Right forelimb (tissue), 1 donor: ENCODE results near the gene PPP5C.
"Not testable (repeated sequence)": the region's sequence is repeated elsewhere in the genome, so short reads cannot be mapped to it uniquely, and the experiment has no call there.

Experiments
- DNase-seq: peaks from one replicate; pipeline ENCODE4 v3.0.0-alpha.2; 2018

Gene PPP5C

GRCh38 chr19:46346821-46347571 lies at the start of gene PPP5C:
Gene PPP5C, plus strand, starts transcription at chr19:46347087. Its CDS starts 10 bp downstream, at chr19:46347097.
- DNase-seq = peak; percentile 94

- peak; percentile 94 for DNase-seq
These were observed 49.0 kb upstream of the PPP5C start for GRCh38 chr19:46297700-46298478.

- no peak for DNase-seq
These were observed 48.3 kb upstream of the PPP5C start for GRCh38 chr19:46298479-46299003.

GRCh38 chr19:46299004-46299509 lies 47.8 kb upstream of the PPP5C start:
- DNase-seq = peak; percentile 100

- no peak for DNase-seq
These were observed 47.2 kb upstream of the PPP5C start for GRCh38 chr19:46299695-46300094.

- DNase-seq = no peak
These were observed 43.6 kb upstream of the PPP5C start for GRCh38 chr19:46303322-46303690.

GRCh38 chr19:46303691-46304397 lies 43.0 kb upstream of the PPP5C start:
- DNase-seq = peak; percentile 73

- DNase-seq = no peak
These were observed 40.4 kb upstream of the PPP5C start for GRCh38 chr19:46306501-46306900.

- no peak for DNase-seq
These were observed 38.4 kb upstream of the PPP5C start for GRCh38 chr19:46308510-46308909.

- DNase-seq = no peak
These were observed 37.8 kb upstream of the PPP5C start for GRCh38 chr19:46309056-46309455.

GRCh38 chr19:46311444-46311843 lies 35.4 kb upstream of the PPP5C start:
- DNase-seq = no peak

GRCh38 chr19:46313540-46314469 lies 33.1 kb upstream of the PPP5C start:
- DNase-seq = not testable (repeated sequence)

- DNase-seq = no peak
These were observed 29.5 kb upstream of the PPP5C start for GRCh38 chr19:46317339-46317738.

GRCh38 chr19:46319613-46320012 lies 27.3 kb upstream of the PPP5C start:
- no peak for DNase-seq

GRCh38 chr19:46320559-46320958 lies 26.3 kb upstream of the PPP5C start:
- DNase-seq = no peak

GRCh38 chr19:46321653-46322052 lies 25.2 kb upstream of the PPP5C start:
- DNase-seq = no peak

GRCh38 chr19:46323227-46323626 lies 23.7 kb upstream of the PPP5C start:
- DNase-seq = not testable (repeated sequence)

- no peak for DNase-seq
These were observed 22.6 kb upstream of the PPP5C start for GRCh38 chr19:46324277-46324676.

- no peak for DNase-seq
These were observed 20.3 kb upstream of the PPP5C start for GRCh38 chr19:46326608-46327007.

- no peak for DNase-seq
These were observed 18.8 kb upstream of the PPP5C start for GRCh38 chr19:46328079-46328478.

- DNase-seq = no peak
These were observed 16.5 kb upstream of the PPP5C start for GRCh38 chr19:46330319-46330918.

GRCh38 chr19:46337487-46337886 lies 9.4 kb upstream of the PPP5C start:
- no peak for DNase-seq
